NK-92 treated with Interleukin-12 subunit alpha and Interleukin-12 subunit beta, amount 100 ng/mL, for 24 hours (cell line): Measurements from ENCODE around the gene SKAP1.
A peak's percentile ranks its signal among the peaks of the same experiment; 100 is the strongest.

Experiments
- DNase-seq: peaks from one replicate; lab custom pipeline; 2025; lab: John Stamatoyannopoulos, UW

Gene SKAP1

GRCh38 chr17:48244814-48245213 is 185.2 kb downstream of the SKAP1 start:
- no peak for DNase-seq

GRCh38 chr17:48244121-48244711 is 185.8 kb downstream of the SKAP1 start:
- no peak for DNase-seq

GRCh38 chr17:48241770-48242497 is 188.1 kb downstream of the SKAP1 start:
- DNase-seq: no peak

DNA sequence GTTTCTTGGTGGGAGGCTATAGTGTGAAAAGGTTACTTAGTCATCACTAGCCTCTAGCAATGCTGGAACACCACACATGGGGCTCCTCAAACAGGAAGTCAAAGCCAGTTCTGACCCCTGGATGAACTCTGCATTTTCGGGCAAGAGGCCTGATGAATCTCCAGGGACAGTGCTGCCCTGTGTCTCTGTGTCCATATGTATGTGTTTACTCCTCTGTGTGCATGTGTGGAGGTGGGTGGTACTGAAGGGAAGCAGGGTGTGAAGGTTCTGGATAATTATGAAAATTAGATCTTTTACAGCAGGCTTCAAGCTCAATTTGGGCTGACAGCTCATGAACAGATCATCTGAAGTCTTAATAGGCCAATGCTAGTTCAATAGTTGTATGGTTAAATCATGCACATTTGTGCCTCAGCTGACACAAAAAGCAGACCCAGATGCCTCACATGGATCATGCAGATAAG is 188.9 kb downstream of the SKAP1 start:
- peak; percentile 28 for DNase-seq

GRCh38 chr17:48240562-48241130 is 189.4 kb downstream of the SKAP1 start:
- DNase-seq: no peak

- DNase-seq: no peak
These were observed 189.9 kb downstream of the SKAP1 start for GRCh38 chr17:48240122-48240521.

DNA sequence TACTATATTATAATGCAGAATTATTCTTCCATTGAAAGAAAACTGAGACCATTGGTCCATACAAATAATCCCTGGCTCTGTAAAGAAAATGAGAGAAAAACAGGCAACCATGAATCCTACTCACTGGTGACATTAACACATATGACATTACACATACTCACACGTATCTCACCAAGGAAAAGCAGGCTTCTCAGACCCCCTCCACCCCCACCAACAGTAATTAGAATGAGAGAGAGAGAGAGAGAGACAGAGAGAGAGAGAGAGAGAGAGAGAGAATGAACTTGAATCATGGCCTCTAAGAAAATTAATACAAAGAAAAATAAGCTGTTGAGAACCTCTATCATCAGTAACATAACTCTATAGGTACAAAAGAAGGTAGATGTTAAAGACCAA is 190.4 kb downstream of the SKAP1 start:
- no peak for DNase-seq

GRCh38 chr17:48238933-48239602 is 190.9 kb downstream of the SKAP1 start:
- DNase-seq: no peak

- DNase-seq: no peak
These were observed 192.6 kb downstream of the SKAP1 start for GRCh38 chr17:48237456-48237855.

GRCh38 chr17:48236681-48237134 is 193.3 kb downstream of the SKAP1 start:
- no peak for DNase-seq

DNA sequence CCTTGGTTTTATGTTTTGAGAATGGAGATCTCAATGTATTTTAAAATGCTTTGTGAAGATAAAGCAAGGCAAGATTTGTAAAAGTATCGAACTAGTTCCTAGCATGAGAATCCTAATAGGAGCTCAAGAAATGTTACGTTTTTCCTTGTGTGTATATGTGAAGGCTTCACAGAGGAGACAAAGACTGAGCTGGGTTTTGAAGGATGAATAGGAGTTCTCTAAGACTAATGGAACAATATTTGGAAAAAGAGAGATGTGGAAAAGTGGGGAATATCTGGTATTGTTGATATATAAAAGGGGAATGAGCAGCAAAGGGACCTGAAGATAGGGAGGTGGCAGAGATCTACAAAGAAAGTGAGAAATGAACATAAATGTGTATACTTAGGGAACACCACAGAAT is 195.1 kb downstream of the SKAP1 start:
- no peak for DNase-seq

GRCh38 chr17:48231995-48232959 is 197.7 kb downstream of the SKAP1 start:
- no peak for DNase-seq

- DNase-seq: no peak
These were observed 200.1 kb downstream of the SKAP1 start for GRCh38 chr17:48229936-48230335.

GRCh38 chr17:48228720-48229119 is 201.3 kb downstream of the SKAP1 start:
- DNase-seq: no peak

DNA sequence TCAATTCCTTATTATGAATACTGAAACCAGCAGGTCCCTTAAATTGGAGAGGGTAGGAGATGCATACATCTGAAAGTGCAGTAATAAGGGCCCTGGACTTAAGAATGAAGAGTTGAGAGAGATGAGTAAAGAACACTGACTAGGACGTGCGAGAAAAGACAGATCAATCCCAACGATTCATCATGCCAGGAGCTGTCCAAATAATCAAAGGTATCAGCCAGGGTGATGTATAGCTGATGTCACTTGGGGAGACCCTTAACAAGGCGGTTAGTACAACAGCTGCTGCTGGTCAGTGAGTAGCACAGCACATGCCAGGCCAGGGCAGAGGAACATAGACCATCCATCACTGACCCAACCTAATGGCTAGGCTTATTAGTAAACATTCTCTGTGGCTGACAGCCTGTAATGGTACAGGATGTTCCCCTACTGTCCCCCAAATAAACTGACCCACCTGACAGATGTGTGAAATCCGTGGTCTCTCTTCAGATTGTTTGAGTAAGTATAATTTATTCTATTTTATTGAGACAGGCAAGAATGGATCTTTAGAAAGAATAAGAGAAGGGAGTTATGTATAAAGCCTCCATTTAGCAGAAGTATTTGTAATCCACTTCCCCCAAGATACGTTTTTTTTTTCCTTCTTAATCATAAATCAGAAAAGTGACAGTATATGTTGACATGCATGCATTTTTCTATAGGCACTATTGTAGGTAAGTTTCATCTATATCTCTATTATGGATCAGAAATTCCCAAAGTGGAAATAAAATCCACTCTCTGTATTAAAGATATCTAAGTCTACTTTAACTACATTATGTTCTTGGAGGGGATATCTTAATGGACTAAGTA is 204.1 kb downstream of the SKAP1 start:
- DNase-seq: no peak

- DNase-seq: no peak
These were observed 206.1 kb downstream of the SKAP1 start for GRCh38 chr17:48223945-48224344.

DNA sequence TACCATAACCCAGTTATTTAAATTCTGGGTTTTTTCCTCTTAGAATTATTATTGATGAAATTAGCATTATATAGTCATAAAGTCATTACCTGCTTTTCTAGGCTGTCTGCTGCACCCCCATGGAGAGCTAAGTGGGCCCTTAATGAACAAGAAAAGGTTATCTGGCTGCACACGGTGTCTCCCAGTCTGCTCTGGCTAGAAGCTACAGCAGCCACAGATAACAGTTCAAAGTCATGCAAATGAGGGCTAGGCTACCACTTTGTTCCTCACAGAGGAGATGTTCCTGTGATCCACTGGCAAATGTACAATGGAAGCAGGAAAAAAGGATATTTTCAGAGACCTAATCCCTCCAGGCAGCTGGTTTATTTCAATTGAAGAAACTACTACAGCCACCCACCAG is 210.4 kb downstream of the SKAP1 start:
- no peak for DNase-seq

GRCh38 chr17:48215583-48216139 is 214.4 kb downstream of the SKAP1 start:
- no peak for DNase-seq

GRCh38 chr17:48213797-48214196 is 216.2 kb downstream of the SKAP1 start:
- no peak for DNase-seq

- no peak for DNase-seq
These were observed 218.2 kb downstream of the SKAP1 start for GRCh38 chr17:48211787-48212186.
